SK-N-SH (cell line): ENCODE data around the gene ALPK3. TPM values are rescaled to one million over a fixed set of nuclear protein-coding genes. Genes with fewer than 3 reads are reported as not detected.

Experiments
- CTCF ChIA-PET: fragments of 300-600, 350-600 bp; formaldehyde crosslinking; extraction: SDS; loops from one replicate; lab custom pipeline; 2021; lab: Yijun Ruan, JAX
- POLR2A ChIA-PET: fragments of 350-600 bp; sonication (Branson Sonifier 250); formaldehyde crosslinking; extraction: SDS; loops from one replicate; lab custom pipeline; 2020; ENCODE audit warnings: antibody characterized with exemption, inconsistent platforms; lab: Yijun Ruan, JAX
- DNase-seq: peaks from one replicate; pipeline ENCODE4 v3.0.0; 2012
- H2AFZ ChIP-seq: fragments of 200-600 bp; sonication (generic); 2 replicates; pipeline ENCODE4 v1.8.1; 2016; ENCODE audit warnings: antibody characterized with exemption, mild to moderate bottlenecking, low read depth
- H3F3A ChIP-seq: fragments of 200-600 bp; sonication (generic); replicated peaks from 2 replicates; pipeline ENCODE3; 2016; ENCODE audit warnings: antibody characterized with exemption, mild to moderate bottlenecking; ENCODE audit not compliant: insufficient read depth
- H3K27ac ChIP-seq, 2 experiments: fragments of 200-500 bp in 1 of 2; fragments of 200-600 bp in 1 of 2; sonication (Bioruptor generic) in 1 of 2; sonication (generic), shearing (Covaris generic) in 1 of 2; 2 replicates each; pipeline versions ENCODE4 v1.5.1 to v1.6.1; 2014 to 2016; ENCODE audit warnings: low read depth in 2 of 2, inconsistent platforms in 1 of 2, low read length in 1 of 2, mild to moderate bottlenecking in 1 of 2, mixed read lengths in 1 of 2
- H3K27me3 ChIP-seq: fragments of 200-600 bp; sonication (generic), shearing (Covaris generic); 2 replicates; pipeline ENCODE4 v1.6.1; 2016; ENCODE audit warnings: mixed run types; ENCODE audit not compliant: insufficient read depth
- H3K36me3 ChIP-seq, 2 experiments: fragments of 200-500 bp in 1 of 2; fragments of 200-600 bp in 1 of 2; sonication (Bioruptor generic) in 1 of 2; sonication (generic) in 1 of 2; replicated peaks in 1 of 2; 2 replicates each; pipeline versions ENCODE3 to v1.5.1; 2014 to 2016; ENCODE audit warnings: low read length in 1 of 2, mild to moderate bottlenecking in 1 of 2; ENCODE audit not compliant: insufficient read depth in 2 of 2, control insufficient read depth in 1 of 2
- H3K4me1 ChIP-seq, 2 experiments: fragments of 200-500 bp in 1 of 2; fragments of 200-600 bp in 1 of 2; sonication (Bioruptor generic) in 1 of 2; sonication (generic), shearing (Covaris generic) in 1 of 2; 2 replicates each; pipeline versions ENCODE4 v1.5.1 to v1.6.1; 2014 to 2016; ENCODE audit warnings: low read depth in 1 of 2, low read length in 1 of 2, mixed run types in 1 of 2; ENCODE audit not compliant: insufficient read depth in 2 of 2, control insufficient read depth in 1 of 2
- H3K4me2 ChIP-seq: fragments of 200-600 bp; sonication (generic), shearing (Covaris generic); 2 replicates; pipeline ENCODE4 v1.6.1; 2017; ENCODE audit warnings: mixed run types
- H3K4me3 ChIP-seq, 2 experiments: fragments of 200-500 bp in 1 of 2; fragments of 200-600 bp in 1 of 2; sonication (Bioruptor generic) in 1 of 2; sonication (generic), shearing (Covaris generic) in 1 of 2; 2 replicates each; pipeline versions ENCODE4 v1.5.1 to v1.8.1; 2014 to 2016; ENCODE audit warnings: low read depth in 2 of 2, inconsistent platforms in 1 of 2, low read length in 1 of 2, mild to moderate bottlenecking in 1 of 2, mixed read lengths in 1 of 2, moderate library complexity in 1 of 2
- H3K79me2 ChIP-seq: fragments of 200-600 bp; sonication (generic); 2 replicates; pipeline ENCODE4 v1.8.1; 2017; ENCODE audit warnings: mild to moderate bottlenecking; ENCODE audit not compliant: insufficient read depth
- H3K9ac ChIP-seq: fragments of 200-600 bp; sonication (generic); 2 replicates; pipeline ENCODE4 v1.6.1; 2017; ENCODE audit warnings: mixed run types
- H3K9me2 ChIP-seq: fragments of 200-600 bp; sonication (generic); 2 replicates; pipeline ENCODE4 v1.6.1; 2017; ENCODE audit warnings: mixed run types
- H3K9me3 ChIP-seq: fragments of 200-600 bp; sonication (generic); 2 replicates; pipeline ENCODE4 v1.6.1; 2017; ENCODE audit warnings: mixed run types, mild to moderate bottlenecking, moderate library complexity
- H4K20me1 ChIP-seq: fragments of 200-600 bp; sonication (generic); 2 replicates; pipeline ENCODE4 v1.6.1; 2017; ENCODE audit warnings: mild to moderate bottlenecking, mixed run types; ENCODE audit not compliant: insufficient read depth
- CHD2 ChIP-seq: fragments of 150-350 bp; IDR thresholded peaks from 2 replicates; pipeline ENCODE4 v1.6.1; 2018; ENCODE audit warnings: low read length; ENCODE audit not compliant: partially characterized antibody
- EP300 ChIP-seq, 2 experiments: IDR thresholded peaks; 2 replicates each; pipeline versions ENCODE4 v1.4.0 to v1.6.1; 2012; ENCODE audit warnings: borderline replicate concordance in 1 of 2, low read depth in 1 of 2, low read length in 1 of 2
- EZH2phosphoT487 ChIP-seq: fragments of 200-600 bp; sonication (generic); IDR thresholded peaks from 2 replicates; pipeline ENCODE4 v1.6.1; 2017; ENCODE audit warnings: low read depth, mixed run types, mild to moderate bottlenecking, antibody characterized with exemption, moderate library complexity, borderline replicate concordance
- FOXJ3 ChIP-seq: sonication (generic); formaldehyde crosslinking; IDR thresholded peaks from 2 replicates; pipeline ENCODE4 v1.5.1; 2020; ENCODE audit warnings: mild to moderate bottlenecking, missing genetic modification reagents
- FOXM1 ChIP-seq: IDR thresholded peaks from 2 replicates; pipeline ENCODE4 v1.4.0; 2012; ENCODE audit warnings: low read depth, mild to moderate bottlenecking
- NFIC ChIP-seq: IDR thresholded peaks from 2 replicates; pipeline ENCODE4 v1.4.0; 2012; ENCODE audit warnings: borderline replicate concordance
- RAD21 ChIP-seq: IDR thresholded peaks from 2 replicates; pipeline ENCODE4 v1.6.1; 2012; ENCODE audit warnings: mild to moderate bottlenecking, low read length
- SMC3 ChIP-seq: IDR thresholded peaks from 2 replicates; pipeline ENCODE4 v1.6.1; 2012; ENCODE audit warnings: low read depth, low read length, improper control_type of control experiment
- TEAD4 ChIP-seq: IDR thresholded peaks from 2 replicates; pipeline ENCODE4 v1.4.0; 2012; ENCODE audit warnings: mild to moderate bottlenecking, borderline replicate concordance; ENCODE audit not compliant: insufficient read depth
- YY1 ChIP-seq: IDR thresholded peaks from 2 replicates; pipeline ENCODE4 v1.4.0; 2012; ENCODE audit warnings: low read depth, mild to moderate bottlenecking
- WGBS: methylation state at CpG from one replicate; pipeline ENCODE4 v1.1.6; 2017; ENCODE audit warnings: low lambda C conversion rate; 5-methylcytosine and 5-hydroxymethylcytosine counted together
- polyA plus RNA-seq, 3 experiments: library from polyadenylated mRNA; depleted of rRNA; stranded (reverse); fragments of >200 nt; gene quantifications; 2 replicates each; pipeline ENCODE4 v1.2.3, GENCODE V29; 2012
- TF ChIP-seq, protein P1 (sequence below): fragments of 150-350 bp; IDR thresholded peaks from 2 replicates; pipeline ENCODE4 v1.6.1; 2016; ENCODE audit warnings: mild to moderate bottlenecking, low read depth, low read length
- TF ChIP-seq, protein P2 (sequence below): IDR thresholded peaks from 2 replicates; pipeline ENCODE4 v1.4.0; 2012; ENCODE audit warnings: low read depth, borderline replicate concordance
- TF ChIP-seq, protein P3 (sequence below): IDR thresholded peaks from 2 replicates; pipeline ENCODE4 v1.6.1; 2012; ENCODE audit warnings: mild to moderate bottlenecking, low read depth, low read length, moderate library complexity
- TF ChIP-seq, protein P4 (sequence below): fragments of 200-600 bp; sonication (generic); IDR thresholded peaks from 2 replicates; pipeline ENCODE4 v1.6.1; 2017; ENCODE audit warnings: antibody characterized with exemption, mild to moderate bottlenecking, moderate library complexity

ALPK3 gene
- polyA plus RNA-seq, 1 of the 3 experiments (the other 2 are of a cell fraction), result 0.16 TPM

DNA sequence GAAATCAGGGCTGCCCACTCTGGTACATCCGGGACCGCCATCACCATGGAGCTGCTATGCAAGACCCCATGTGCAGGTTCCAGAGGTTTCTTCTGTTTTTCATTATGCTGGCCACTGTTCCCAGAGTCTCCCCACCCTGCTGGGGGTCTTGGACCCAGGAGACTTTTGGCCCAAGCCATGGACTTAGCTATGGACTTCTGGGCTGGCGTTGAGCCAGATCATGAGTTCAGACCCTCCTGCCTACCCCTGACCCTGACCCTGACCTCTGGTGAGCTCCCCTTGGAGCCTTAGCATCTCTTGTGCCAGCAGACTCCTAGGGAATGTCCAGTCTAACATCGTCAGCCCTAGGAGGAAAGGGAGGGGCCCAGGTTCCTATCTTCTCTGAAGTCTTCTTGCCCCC, 92.6 kb downstream of the ALPK3 start (continued):
- TF ChIP-seq, protein P1, sequence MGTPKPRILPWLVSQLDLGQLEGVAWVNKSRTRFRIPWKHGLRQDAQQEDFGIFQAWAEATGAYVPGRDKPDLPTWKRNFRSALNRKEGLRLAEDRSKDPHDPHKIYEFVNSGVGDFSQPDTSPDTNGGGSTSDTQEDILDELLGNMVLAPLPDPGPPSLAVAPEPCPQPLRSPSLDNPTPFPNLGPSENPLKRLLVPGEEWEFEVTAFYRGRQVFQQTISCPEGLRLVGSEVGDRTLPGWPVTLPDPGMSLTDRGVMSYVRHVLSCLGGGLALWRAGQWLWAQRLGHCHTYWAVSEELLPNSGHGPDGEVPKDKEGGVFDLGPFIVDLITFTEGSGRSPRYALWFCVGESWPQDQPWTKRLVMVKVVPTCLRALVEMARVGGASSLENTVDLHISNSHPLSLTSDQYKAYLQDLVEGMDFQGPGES, result no peak
- TF ChIP-seq SMC3, result no peak
- TF ChIP-seq, protein P2, sequence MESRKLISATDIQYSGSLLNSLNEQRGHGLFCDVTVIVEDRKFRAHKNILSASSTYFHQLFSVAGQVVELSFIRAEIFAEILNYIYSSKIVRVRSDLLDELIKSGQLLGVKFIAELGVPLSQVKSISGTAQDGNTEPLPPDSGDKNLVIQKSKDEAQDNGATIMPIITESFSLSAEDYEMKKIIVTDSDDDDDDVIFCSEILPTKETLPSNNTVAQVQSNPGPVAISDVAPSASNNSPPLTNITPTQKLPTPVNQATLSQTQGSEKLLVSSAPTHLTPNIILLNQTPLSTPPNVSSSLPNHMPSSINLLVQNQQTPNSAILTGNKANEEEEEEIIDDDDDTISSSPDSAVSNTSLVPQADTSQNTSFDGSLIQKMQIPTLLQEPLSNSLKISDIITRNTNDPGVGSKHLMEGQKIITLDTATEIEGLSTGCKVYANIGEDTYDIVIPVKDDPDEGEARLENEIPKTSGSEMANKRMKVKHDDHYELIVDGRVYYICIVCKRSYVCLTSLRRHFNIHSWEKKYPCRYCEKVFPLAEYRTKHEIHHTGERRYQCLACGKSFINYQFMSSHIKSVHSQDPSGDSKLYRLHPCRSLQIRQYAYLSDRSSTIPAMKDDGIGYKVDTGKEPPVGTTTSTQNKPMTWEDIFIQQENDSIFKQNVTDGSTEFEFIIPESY, result no peak
- no peak for TF ChIP-seq CHD2
- TF ChIP-seq FOXJ3 (CRISPR knock-in tag), result no peak

DNA sequence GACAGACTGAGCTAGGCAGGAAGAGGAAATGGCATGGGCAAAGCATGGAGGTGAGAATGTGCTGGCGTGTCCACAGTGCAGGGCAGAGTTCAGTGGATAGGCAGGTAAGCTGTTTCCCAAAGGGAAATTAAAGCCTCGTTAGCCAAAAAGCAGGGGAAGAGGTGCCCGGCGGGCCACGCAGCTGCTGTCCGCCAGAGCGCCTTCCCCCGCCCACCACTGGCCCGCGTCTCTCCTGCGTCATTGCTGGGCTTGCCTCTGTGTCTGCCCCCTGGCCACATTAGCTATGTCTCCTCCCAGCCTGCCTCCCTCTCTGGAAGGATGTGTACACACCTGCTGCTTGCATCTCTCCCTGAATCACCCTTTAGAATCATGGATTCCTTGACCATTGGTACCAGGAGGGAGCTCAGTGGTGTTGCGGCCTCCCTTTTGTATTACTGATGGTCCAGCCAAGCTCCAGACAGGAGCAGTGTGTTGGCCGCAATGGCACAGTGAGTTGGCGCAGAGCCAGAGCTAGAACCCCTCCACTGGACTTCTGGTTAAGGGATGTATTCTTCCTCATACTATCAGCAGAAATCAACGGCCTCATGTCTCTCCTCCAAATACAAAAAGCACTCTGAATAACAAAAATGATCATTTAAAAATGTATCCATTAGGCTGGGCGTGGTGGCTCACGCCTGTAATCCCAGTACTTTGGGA, 93.9 kb downstream of the ALPK3 start:
- Histone ChIP-seq H3K9me3 (no peaks in the 10 kb centered on the region), H3K79me2 (no peaks in the 10 kb centered on the region), H3K4me2 (peak overlapping the region; percentile 38), H3K9ac (peak overlapping the region; percentile 48; the same call in 1 of the 2 replicates), H3K27ac (peak overlapping the region in 1 of 2 experiments; percentile 95; a peak in 3 of 4 replicates), H3F3A (peaks cover 22% of the 10 kb centered on the region), H3K27me3 (no peaks in the 10 kb centered on the region), H3K4me3 (no peak overlapping the region), H2AFZ (no peak overlapping the region; the same call in 1 of the 2 replicates), H4K20me1 (no peaks in the 10 kb centered on the region), H3K4me1 (peaks cover 38 to 40% of the 10 kb centered on the region in 2 experiments; a peak in 3 of 4 replicates), H3K9me2 (no peaks in the 10 kb centered on the region), H3K36me3 (no peaks in the 10 kb centered on the region)
- DNase-seq, result no peak
- 86% methylated on average over 10 of the region's 17 CpGs for WGBS
- POLR2A ChIA-PET, result no interaction called here
- CTCF ChIA-PET, result interaction anchor here (0.7 to 1.5 kb wide), 3 partner anchors 33 to 310 kb away, joined by 3 to 4 read pairs (median 3); partner anchors contain the start of gene ZSCAN2
- TF ChIP-seq EZH2phosphoT487 (no peak), NFIC (no peak), FOXM1 (no peak), TEAD4 (no peak), SMC3 (no peak), EP300 (IDR thresholded peaks at IDR 0.05; ENCODE audit: borderline replicate concordance in 1 of 2, low read depth in 1 of 2, low read length in 1 of 2) (no peak), FOXJ3 (CRISPR knock-in tag) (no peak), YY1 (no peak), RAD21 (no peak)
- TF ChIP-seq, protein P2, result no peak
- TF ChIP-seq, protein P1, result no peak
- TF ChIP-seq, protein P3, sequence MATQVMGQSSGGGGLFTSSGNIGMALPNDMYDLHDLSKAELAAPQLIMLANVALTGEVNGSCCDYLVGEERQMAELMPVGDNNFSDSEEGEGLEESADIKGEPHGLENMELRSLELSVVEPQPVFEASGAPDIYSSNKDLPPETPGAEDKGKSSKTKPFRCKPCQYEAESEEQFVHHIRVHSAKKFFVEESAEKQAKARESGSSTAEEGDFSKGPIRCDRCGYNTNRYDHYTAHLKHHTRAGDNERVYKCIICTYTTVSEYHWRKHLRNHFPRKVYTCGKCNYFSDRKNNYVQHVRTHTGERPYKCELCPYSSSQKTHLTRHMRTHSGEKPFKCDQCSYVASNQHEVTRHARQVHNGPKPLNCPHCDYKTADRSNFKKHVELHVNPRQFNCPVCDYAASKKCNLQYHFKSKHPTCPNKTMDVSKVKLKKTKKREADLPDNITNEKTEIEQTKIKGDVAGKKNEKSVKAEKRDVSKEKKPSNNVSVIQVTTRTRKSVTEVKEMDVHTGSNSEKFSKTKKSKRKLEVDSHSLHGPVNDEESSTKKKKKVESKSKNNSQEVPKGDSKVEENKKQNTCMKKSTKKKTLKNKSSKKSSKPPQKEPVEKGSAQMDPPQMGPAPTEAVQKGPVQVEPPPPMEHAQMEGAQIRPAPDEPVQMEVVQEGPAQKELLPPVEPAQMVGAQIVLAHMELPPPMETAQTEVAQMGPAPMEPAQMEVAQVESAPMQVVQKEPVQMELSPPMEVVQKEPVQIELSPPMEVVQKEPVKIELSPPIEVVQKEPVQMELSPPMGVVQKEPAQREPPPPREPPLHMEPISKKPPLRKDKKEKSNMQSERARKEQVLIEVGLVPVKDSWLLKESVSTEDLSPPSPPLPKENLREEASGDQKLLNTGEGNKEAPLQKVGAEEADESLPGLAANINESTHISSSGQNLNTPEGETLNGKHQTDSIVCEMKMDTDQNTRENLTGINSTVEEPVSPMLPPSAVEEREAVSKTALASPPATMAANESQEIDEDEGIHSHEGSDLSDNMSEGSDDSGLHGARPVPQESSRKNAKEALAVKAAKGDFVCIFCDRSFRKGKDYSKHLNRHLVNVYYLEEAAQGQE, result no peak
- TF ChIP-seq, protein P4, sequence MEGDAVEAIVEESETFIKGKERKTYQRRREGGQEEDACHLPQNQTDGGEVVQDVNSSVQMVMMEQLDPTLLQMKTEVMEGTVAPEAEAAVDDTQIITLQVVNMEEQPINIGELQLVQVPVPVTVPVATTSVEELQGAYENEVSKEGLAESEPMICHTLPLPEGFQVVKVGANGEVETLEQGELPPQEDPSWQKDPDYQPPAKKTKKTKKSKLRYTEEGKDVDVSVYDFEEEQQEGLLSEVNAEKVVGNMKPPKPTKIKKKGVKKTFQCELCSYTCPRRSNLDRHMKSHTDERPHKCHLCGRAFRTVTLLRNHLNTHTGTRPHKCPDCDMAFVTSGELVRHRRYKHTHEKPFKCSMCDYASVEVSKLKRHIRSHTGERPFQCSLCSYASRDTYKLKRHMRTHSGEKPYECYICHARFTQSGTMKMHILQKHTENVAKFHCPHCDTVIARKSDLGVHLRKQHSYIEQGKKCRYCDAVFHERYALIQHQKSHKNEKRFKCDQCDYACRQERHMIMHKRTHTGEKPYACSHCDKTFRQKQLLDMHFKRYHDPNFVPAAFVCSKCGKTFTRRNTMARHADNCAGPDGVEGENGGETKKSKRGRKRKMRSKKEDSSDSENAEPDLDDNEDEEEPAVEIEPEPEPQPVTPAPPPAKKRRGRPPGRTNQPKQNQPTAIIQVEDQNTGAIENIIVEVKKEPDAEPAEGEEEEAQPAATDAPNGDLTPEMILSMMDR, result no peak
